NCI-H1694 (cell line): ENCODE data around the gene A4GALT.

ENCODE experiments used
- DNase-seq: peaks from one replicate; lab custom pipeline; 2025; lab: John Stamatoyannopoulos, UW

Gene A4GALT

DNA sequence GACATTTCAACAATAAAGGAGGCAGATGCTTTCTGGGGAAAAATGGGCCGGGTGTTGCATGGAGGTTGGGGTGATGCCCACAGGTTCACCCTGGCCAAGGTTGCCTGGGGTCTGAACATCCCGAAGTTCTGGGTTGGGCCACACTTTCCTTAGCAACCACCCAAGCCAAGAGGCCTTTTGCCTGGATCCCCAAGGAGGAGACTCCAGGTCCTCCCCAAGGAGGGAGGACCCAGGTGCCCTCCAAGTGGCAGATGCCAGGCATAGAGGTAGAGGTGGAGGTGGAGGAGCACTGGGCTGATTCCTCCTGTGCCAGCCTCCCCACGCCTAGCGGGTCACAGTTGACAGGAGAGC is 72.7 kb downstream of the A4GALT start:
- no peak for DNase-seq

DNA sequence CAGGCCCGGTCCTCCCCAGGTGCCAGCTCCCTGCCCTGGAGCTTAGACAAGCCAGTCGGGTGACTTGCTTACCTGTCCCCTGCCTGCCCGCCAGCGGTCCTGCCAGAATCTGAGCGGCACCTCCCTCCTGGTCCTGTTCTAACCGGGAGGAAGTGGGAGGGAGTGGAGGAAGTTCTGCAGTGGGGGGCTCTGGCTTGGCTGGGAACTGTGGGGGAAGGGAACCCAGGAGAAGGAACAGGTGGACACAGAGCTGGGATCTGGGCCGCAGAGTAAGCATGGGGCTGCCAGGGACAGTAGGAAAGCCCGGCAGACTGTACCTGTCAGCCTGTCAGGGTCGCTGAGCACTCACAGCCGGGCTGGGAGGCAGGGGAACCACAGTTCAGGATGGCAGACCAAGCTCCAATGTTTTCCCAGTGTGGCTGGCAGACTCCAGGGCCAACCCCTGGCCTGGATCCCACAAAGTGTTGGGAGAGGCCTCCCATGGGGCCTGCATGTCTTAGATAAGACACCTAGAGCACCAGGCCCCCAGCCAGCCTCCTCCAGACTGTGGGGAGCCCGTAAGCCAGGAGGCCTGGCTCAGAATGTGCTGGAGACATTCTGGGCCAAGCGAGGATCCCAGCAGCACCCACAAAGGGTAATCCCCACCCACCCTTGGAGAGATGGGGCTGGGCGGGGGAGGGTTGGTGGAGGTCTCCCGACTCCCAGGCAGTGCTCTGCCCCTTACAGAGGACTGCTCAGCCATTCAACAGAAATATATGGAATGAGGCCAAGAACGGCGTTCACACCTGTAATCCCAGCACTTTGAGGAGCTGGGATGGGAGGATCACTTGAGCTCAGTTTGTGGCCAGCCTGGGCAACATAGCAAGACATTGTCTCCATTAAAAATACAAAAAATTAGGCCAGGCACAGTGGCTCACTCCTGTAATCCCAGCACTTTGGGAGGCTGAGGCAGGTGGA is 73.8 kb downstream of the A4GALT start:
- DNase-seq = no peak

DNA sequence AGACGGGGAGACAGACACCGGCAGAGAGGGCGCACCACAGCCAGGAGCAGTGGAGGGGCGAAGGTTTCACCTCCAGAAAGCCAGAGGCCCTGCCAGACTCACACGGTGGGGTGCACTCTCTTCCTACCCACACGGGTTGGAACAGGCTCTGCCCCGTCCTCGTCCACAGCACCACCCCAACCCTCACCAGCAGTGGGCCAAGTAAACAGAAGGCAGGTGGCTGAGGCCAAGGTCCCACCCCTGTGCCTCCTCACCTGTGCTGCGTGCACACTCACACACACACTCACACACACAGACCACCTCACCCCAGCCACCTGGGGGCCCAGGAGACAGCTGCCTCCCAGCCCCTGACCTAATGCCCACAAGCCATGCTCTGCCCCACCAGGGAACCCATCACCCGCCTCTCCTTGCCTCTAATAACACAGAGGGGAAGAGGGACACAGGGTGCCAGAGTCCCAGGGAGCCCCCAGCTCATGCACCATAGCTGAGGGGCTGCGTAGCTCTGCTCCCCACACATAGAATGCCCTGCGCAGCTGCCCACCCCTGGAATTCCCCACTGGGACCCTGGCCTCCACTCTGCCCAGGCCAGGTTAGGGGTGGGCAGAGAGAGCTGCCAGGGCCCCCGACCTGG is 74.6 kb downstream of the A4GALT start:
- DNase-seq = no peak

DNA sequence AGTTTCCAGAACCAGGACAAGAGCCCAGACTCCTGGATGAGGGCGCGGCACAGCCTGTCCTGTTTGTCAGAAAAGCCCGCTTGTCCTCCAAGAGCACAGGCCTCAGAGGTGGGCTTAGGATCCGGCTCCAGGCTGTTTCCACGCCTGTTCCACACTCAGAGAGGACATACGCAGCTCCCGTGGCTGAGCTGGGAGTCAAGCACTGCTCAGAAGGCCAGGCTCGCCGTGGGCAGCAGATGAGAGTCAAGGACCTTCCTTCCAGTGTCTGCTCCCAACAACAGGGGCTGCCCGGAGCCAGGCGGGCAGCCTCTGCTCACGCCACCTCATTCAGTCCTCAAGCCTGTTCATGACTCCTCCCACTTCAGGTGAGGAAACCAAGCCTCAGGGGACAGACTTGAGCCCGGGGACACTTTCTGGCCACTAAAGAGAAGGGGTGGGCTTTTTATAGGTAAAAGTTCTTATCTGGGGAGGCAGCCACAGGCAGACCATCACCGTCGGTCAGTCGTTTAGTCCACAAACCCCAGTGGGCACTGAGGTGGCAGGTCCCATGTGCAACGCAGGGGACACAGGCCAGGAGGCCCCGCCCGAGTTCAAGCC is 75.2 kb downstream of the A4GALT start:
- DNase-seq = no peak

DNA sequence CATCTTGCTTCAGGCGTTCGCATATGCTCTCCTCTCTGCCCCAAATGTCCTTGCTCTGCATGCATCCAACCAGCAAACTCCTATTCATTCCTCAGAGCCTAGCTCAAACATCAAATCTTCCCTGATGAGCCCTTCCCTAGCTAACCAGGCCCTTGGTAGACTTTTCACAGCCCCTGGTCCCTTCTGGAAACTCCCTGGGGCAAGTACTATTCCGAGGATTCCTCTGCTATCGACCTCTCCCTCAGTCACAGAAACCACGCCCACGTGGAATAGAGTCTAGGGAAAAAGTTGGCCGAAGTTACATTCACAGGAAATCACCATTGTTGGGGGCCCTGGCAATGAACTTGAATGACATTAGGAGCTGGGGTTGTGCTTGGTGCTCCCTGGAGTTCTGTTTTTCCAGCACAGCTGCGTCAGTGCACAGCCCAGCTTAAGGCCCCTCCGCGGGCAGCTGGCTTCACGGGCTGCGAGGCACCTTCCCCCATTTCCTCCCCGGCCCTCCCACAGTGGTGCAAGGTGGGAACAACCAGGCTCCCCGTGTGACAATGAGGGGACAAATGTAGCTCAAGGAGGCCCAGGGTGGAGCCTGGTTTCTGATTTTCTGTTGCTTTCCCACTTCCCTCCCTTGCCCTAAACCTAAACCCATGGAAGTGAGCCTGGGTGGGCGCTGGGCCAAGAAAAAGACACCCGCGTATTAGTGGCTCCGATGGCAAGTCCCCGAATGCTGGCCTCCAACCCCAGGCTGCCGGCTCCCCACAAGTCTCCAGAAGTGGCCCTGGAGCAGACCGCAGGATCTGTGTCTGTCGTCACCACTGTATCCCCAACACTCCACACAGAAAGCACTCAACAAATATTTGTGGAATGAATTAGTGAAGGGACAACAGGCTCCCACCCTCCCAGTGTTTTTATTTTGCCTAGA is 76.0 kb downstream of the A4GALT start:
- DNase-seq = no peak

DNA sequence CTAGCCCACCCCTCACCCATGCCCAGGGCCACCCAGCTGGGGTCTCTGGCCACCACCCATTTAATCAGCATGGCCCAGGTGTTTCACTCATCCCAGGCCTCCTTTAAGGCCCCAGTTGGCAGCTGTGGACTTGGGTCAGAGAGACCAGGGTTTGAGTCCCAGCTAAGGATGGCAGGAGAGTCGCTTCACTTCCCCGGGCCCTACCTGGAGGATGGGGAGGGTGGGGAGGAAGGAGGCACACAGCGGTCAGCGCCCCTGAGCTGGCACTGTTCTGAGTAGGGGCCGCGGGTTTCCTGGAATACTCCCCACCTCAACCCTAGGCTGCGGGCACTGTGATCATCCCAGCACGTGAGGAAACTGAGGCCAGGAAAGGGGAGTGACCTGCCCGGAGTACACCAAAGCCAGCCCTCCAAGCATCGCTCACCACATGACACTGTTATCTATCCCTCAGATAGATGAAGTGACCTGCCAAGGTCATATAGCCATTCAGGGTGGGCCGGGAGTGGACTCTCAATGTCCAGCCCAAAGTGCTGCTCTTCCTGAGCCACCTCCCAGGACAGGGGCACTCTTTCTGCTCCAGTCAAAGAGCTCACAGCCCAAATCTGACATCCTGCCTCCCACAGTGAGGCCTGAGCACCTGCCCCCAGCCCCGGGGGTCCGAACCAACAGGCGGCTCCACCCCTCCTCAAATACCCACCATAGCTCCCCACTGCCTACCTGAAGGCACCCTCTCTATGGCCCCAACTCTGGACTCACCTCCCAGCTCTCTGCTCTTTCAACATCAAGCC is 76.8 kb downstream of the A4GALT start:
- DNase-seq = no peak

DNA sequence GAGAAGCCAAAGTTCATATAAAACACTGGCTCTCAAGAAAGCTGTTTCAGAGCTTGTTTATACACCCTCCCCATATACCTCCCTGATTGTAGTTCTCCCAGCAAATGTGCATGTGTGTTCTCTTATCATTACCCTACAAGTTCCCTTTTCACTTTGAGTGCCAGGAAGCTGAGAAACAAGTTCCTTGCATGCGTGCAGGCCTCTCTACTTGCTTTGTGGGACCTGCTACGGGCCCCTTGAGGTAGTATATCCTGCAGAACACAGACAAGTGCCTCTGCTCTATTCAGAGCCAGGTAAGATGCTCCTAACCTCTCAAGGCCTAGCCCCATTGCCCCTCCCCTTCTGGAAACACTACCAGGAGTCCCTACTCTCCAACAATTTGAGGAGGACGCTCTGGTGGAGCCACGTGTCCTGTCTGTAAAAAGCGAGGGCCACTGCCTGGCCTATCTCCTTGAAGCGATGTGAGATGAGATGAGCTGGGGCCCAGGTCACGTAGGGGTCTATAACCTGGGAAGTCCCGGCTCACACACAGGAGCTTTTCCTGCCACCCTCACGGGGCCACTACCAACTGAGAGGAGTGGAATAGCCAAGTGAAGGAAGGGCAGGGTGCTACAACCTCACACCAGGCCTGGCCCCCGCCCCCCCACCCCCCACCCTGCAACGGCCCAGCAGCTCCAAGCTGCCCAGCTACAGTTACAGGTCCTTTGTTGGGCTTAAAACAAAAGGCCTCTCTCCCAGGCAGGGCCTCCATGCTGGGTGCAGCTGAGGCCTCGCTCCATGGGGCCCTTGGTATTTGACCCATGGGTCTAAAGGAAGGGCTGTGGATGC is 77.7 kb downstream of the A4GALT start:
- DNase-seq = no peak
